ENCODE data around the gene PSD2.

The PSD2 gene

GRCh38 chr5:139835656-139836055, 40.0 kb downstream of the PSD2 start:
- no peaks in the 10 kb centered on the region for H3K4me1 ChIP-seq (ENCODE audit: insufficient read depth, insufficient read length)
- H3K36me3 ChIP-seq (ENCODE audit: insufficient read depth, insufficient read length, low read length) = no peaks in the 10 kb centered on the region
- no peaks in the 10 kb centered on the region for H3K9me3 ChIP-seq (ENCODE audit: insufficient read depth, low read length)
- peaks cover 16% of the 10 kb centered on the region for H3K27me3 ChIP-seq (ENCODE audit: insufficient read depth, insufficient read length)
- no peak overlapping the region for H3K9ac ChIP-seq (ENCODE audit: insufficient read length, low read depth)
- DNase-seq (ENCODE audit: low read depth, low spot score) = no peak
- TF ChIP-seq ZNF274 (IDR thresholded peaks at IDR 0.05; ENCODE audit: low read depth, low read length) (no peak), YY1 (IDR thresholded peaks at IDR 0.05; ENCODE audit: insufficient read depth, insufficient read length) (no peak), SUZ12 (IDR thresholded peaks at IDR 0.05; ENCODE audit: extremely low read depth, insufficient read depth, insufficient read length) (no peak)
- H3K4me3 ChIP-seq (ENCODE audit: insufficient read length, low read depth) = no peak overlapping the region

- Histone ChIP-seq H3K9me3 (ENCODE audit: insufficient read depth, low read length) (no peaks in the 10 kb centered on the region), H3K4me3 (ENCODE audit: insufficient read length, low read depth) (no peak overlapping the region), H3K9ac (ENCODE audit: insufficient read length, low read depth) (no peak overlapping the region), H3K4me1 (ENCODE audit: insufficient read depth, insufficient read length) (no peaks in the 10 kb centered on the region), H3K36me3 (ENCODE audit: insufficient read depth, insufficient read length, low read length) (no peaks in the 10 kb centered on the region), H3K27me3 (ENCODE audit: insufficient read depth, insufficient read length) (peaks cover 16% of the 10 kb centered on the region)
- no peak for DNase-seq (ENCODE audit: low read depth, low spot score)
- TF ChIP-seq ZNF274 (IDR thresholded peaks at IDR 0.05; ENCODE audit: low read depth, low read length) (no peak), YY1 (IDR thresholded peaks at IDR 0.05; ENCODE audit: insufficient read depth, insufficient read length) (no peak), SUZ12 (IDR thresholded peaks at IDR 0.05; ENCODE audit: extremely low read depth, insufficient read depth, insufficient read length) (no peak)
Observed at GRCh38 chr5:139836469-139837208, 41.0 kb downstream of the PSD2 start.

DNA sequence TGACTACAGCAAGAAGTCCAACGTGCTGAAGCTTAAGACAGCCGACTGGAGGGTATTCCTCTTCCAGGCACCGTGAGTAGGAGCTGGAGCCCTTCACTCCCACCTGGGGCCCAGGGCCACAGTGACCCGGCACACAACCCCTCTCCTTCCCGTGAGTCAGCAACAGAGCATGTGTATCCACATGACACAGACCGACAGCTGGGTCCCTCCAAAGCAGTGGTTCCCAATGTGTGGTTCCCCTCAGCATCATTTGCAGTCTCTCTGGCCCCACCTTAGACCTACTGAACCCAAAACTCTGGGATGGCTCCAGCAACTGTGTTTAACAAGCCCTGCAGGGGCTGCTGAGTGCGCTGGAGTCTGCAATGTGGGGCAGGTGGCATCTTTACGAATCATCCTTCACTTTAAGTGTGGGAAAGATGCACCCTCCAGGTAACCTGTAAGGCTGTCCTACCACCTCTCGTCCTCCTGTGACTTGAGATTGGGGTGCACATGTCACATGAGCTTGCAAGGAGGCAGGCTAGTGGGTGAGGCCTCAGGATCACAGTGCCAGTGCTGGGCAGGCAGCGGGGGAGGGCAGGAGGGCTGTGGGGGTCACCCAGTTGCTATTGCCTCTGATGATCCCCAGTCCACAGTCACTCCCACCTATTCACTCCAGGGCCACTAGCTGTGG, 42.2 kb downstream of the PSD2 start:
- H3K9me3 ChIP-seq (ENCODE audit: insufficient read depth, low read length) = no peaks in the 10 kb centered on the region
- no peak overlapping the region for H3K4me3 ChIP-seq (ENCODE audit: insufficient read length, low read depth)
- H3K36me3 ChIP-seq (ENCODE audit: insufficient read depth, insufficient read length, low read length) = no peaks in the 10 kb centered on the region
- peaks cover 12% of the 10 kb centered on the region for H3K27me3 ChIP-seq (ENCODE audit: insufficient read depth, insufficient read length)
- no peak overlapping the region for H3K9ac ChIP-seq (ENCODE audit: insufficient read length, low read depth)
- no peak for DNase-seq (ENCODE audit: low read depth, low spot score)
- no peaks in the 10 kb centered on the region for H3K4me1 ChIP-seq (ENCODE audit: insufficient read depth, insufficient read length)
- TF ChIP-seq ZNF274 (IDR thresholded peaks at IDR 0.05; ENCODE audit: low read depth, low read length) = no peak
- TF ChIP-seq SUZ12 (IDR thresholded peaks at IDR 0.05; ENCODE audit: extremely low read depth, insufficient read depth, insufficient read length) = no peak
- no peak for TF ChIP-seq YY1 (IDR thresholded peaks at IDR 0.05; ENCODE audit: insufficient read depth, insufficient read length)

- no peak for DNase-seq (ENCODE audit: low read depth, low spot score)
- no peak for TF ChIP-seq YY1 (IDR thresholded peaks at IDR 0.05; ENCODE audit: insufficient read depth, insufficient read length)
- TF ChIP-seq ZNF274 (IDR thresholded peaks at IDR 0.05; ENCODE audit: low read depth, low read length) = no peak
- no peak overlapping the region for H3K4me3 ChIP-seq (ENCODE audit: insufficient read length, low read depth)
- no peaks in the 10 kb centered on the region for H3K4me1 ChIP-seq (ENCODE audit: insufficient read depth, insufficient read length)
- no peak overlapping the region for H3K9ac ChIP-seq (ENCODE audit: insufficient read length, low read depth)
- H3K9me3 ChIP-seq (ENCODE audit: insufficient read depth, low read length) = no peaks in the 10 kb centered on the region
- no peaks in the 10 kb centered on the region for H3K36me3 ChIP-seq (ENCODE audit: insufficient read depth, insufficient read length, low read length)
- H3K27me3 ChIP-seq (ENCODE audit: insufficient read depth, insufficient read length) = peaks cover 5% of the 10 kb centered on the region
Observed at GRCh38 chr5:139838381-139839197, 43.0 kb downstream of the PSD2 start.

DNA sequence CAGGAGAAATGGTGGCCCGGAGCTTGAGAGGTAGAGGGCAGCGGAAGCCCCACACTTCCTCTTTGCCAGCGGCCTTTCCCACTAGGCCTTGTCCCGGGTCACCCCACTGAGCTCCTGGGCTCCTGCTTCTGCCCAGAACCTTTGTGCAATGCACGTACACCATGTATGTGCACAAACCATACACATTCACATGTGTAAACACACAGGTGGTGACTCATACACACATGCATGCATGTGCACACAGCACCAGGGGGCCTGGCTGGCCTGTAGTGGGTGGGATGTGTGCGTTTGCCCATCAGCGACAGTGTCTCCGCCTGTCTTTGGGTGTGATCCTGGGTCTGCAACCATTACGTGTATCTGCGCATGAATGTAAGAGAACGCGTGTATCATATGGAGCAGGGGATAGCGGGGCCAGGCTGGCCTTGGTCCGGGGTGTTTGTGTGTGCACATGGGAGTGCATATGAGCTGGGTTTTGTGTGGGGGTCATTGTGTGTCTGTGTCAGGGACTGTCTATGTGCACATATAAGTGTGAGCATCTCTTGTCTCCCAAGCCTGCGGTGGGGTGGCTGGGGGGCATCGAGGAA, 43.7 kb downstream of the PSD2 start:
- DNase-seq (ENCODE audit: low read depth, low spot score) = no peak
- Histone ChIP-seq H3K4me3 (ENCODE audit: insufficient read length, low read depth) (no peak overlapping the region), H3K9me3 (ENCODE audit: insufficient read depth, low read length) (no peaks in the 10 kb centered on the region), H3K4me1 (ENCODE audit: insufficient read depth, insufficient read length) (no peaks in the 10 kb centered on the region), H3K9ac (ENCODE audit: insufficient read length, low read depth) (no peak overlapping the region), H3K27me3 (ENCODE audit: insufficient read depth, insufficient read length) (no peaks in the 10 kb centered on the region), H3K36me3 (ENCODE audit: insufficient read depth, insufficient read length, low read length) (no peaks in the 10 kb centered on the region)
- TF ChIP-seq ZNF274 (IDR thresholded peaks at IDR 0.05; ENCODE audit: low read depth, low read length) = no peak
- no peak for TF ChIP-seq YY1 (IDR thresholded peaks at IDR 0.05; ENCODE audit: insufficient read depth, insufficient read length)
- TF ChIP-seq SUZ12 (IDR thresholded peaks at IDR 0.05; ENCODE audit: extremely low read depth, insufficient read depth, insufficient read length) = no peak

GRCh38 chr5:139839918-139840317, 44.3 kb downstream of the PSD2 start:
- Histone ChIP-seq H3K4me3 (ENCODE audit: insufficient read length, low read depth) (no peak overlapping the region), H3K4me1 (ENCODE audit: insufficient read depth, insufficient read length) (no peaks in the 10 kb centered on the region), H3K9ac (ENCODE audit: insufficient read length, low read depth) (no peak overlapping the region), H3K9me3 (ENCODE audit: insufficient read depth, low read length) (no peaks in the 10 kb centered on the region), H3K36me3 (ENCODE audit: insufficient read depth, insufficient read length, low read length) (no peaks in the 10 kb centered on the region), H3K27me3 (ENCODE audit: insufficient read depth, insufficient read length) (peaks cover 5% of the 10 kb centered on the region)
- no peak for DNase-seq (ENCODE audit: low read depth, low spot score)
- TF ChIP-seq SUZ12 (IDR thresholded peaks at IDR 0.05; ENCODE audit: extremely low read depth, insufficient read depth, insufficient read length) (no peak), ZNF274 (IDR thresholded peaks at IDR 0.05; ENCODE audit: low read depth, low read length) (no peak), YY1 (IDR thresholded peaks at IDR 0.05; ENCODE audit: insufficient read depth, insufficient read length) (no peak)

Data from NT2/D1 (cell line).